DND-41 (cell line): ENCODE results near the gene ACO1.
A peak's percentile ranks its signal among the peaks of the same experiment; 100 is the strongest.
"Not testable (repeated sequence)": the region's sequence is repeated elsewhere in the genome, so short reads cannot be mapped to it uniquely, and the experiment has no call there.

Experiments used
- ATAC-seq: fragments of 200-7000 bp; cut with Tn5 transposase; 3 replicates; pipeline ENCODE4 v1.9.1; 2021; ENCODE audit warnings: low read depth; ENCODE audit not compliant: insufficient read depth
- DNase-seq: peaks from one replicate; pipeline ENCODE4 v3.0.0-alpha.2; 2020
- H2AFZ ChIP-seq: 2 replicates; pipeline ENCODE4 v1.6.0; 2012; ENCODE audit warnings: low read depth, low read length
- H3K27ac ChIP-seq: 2 replicates; pipeline ENCODE4 v1.5.1; 2012; ENCODE audit warnings: low read length, inconsistent platforms
- H3K27me3 ChIP-seq: fragments of 200-600 bp; sonication (generic); 2 replicates; pipeline ENCODE4 v1.6.0; 2012; ENCODE audit warnings: low read length, mild to moderate bottlenecking, inconsistent platforms; ENCODE audit not compliant: insufficient read depth, poor library complexity
- H3K36me3 ChIP-seq: 2 replicates; pipeline ENCODE4 v1.5.1; 2012; ENCODE audit warnings: low read length, inconsistent platforms; ENCODE audit not compliant: insufficient read depth
- H3K4me1 ChIP-seq: 2 replicates; pipeline ENCODE4 v1.5.1; 2012; ENCODE audit warnings: mild to moderate bottlenecking, low read length; ENCODE audit not compliant: insufficient read depth
- H3K4me2 ChIP-seq: 2 replicates; pipeline ENCODE4 v1.6.0; 2012; ENCODE audit warnings: mild to moderate bottlenecking, moderate library complexity, low read length, inconsistent platforms; ENCODE audit not compliant: insufficient read depth
- H3K4me3 ChIP-seq, 2 experiments: fragments of 200-600 bp in 1 of 2; shearing (Covaris generic) in 1 of 2; 2 replicates each; pipeline ENCODE4 v1.5.1; 2012 to 2016; ENCODE audit warnings: inconsistent platforms in 2 of 2, low read length in 2 of 2, mild to moderate bottlenecking in 2 of 2, low read depth in 1 of 2, moderate library complexity in 1 of 2
- H3K79me2 ChIP-seq: 2 replicates; pipeline ENCODE4 v1.6.0; 2012; ENCODE audit warnings: low read length, inconsistent platforms; ENCODE audit not compliant: insufficient read depth
- H3K9ac ChIP-seq: 2 replicates; pipeline ENCODE4 v1.6.0; 2012; ENCODE audit warnings: low read depth, mild to moderate bottlenecking, inconsistent platforms, low read length, moderate library complexity
- H3K9me3 ChIP-seq: 2 replicates; pipeline ENCODE4 v1.5.1; 2012; ENCODE audit warnings: low read length, moderate library complexity, mild to moderate bottlenecking, inconsistent platforms; ENCODE audit not compliant: insufficient read depth, severe bottlenecking
- H4K20me1 ChIP-seq: 2 replicates; pipeline ENCODE4 v1.6.0; 2012; ENCODE audit warnings: low read length; ENCODE audit not compliant: insufficient read depth
- CTCF ChIP-seq: IDR thresholded peaks from 2 replicates; pipeline ENCODE4 v1.5.1; 2012; ENCODE audit warnings: borderline replicate concordance, low read length, moderate library complexity, mild to moderate bottlenecking; ENCODE audit not compliant: poor library complexity, severe bottlenecking; ENCODE audit errors: extremely low read depth
- EZH2 ChIP-seq: IDR thresholded peaks from 3 replicates; pipeline ENCODE4 v1.6.1; 2012; ENCODE audit warnings: borderline replicate concordance, low read depth, mild to moderate bottlenecking, moderate library complexity, low read length, inconsistent platforms; ENCODE audit not compliant: severe bottlenecking

Gene ACO1

GRCh38 chr9:32351845-32352244 lies 32.6 kb upstream of the ACO1 start:
- H3K27me3 ChIP-seq, result no peaks in the 10 kb centered on the region
- no peaks in the 10 kb centered on the region for H3K4me1 ChIP-seq
- H3K9me3 ChIP-seq, result no peaks in the 10 kb centered on the region
- DNase-seq (peak; percentile 18), ATAC-seq (peak; percentile 60; the same call in 2 of the 3 replicates)
- no peak overlapping the region; a peak in 1 of 4 replicates for H3K4me3 ChIP-seq
- peak; percentile 52 for TF ChIP-seq CTCF
- no peak for TF ChIP-seq EZH2
- H3K79me2 ChIP-seq, result no peaks in the 10 kb centered on the region
- H4K20me1 ChIP-seq, result no peaks in the 10 kb centered on the region
- no peak overlapping the region for H3K27ac ChIP-seq
- H3K36me3 ChIP-seq, result no peaks in the 10 kb centered on the region
- H2AFZ ChIP-seq, result 0 out of 2 replicates have a peak overlapping the region, but pooled peaks have one; percentile 6
- H3K9ac ChIP-seq, result no peak overlapping the region
- H3K4me2 ChIP-seq, result peak overlapping the region; percentile 42; the same call in 1 of the 2 replicates

GRCh38 chr9:32353476-32353875 lies 31.0 kb upstream of the ACO1 start:
- ATAC-seq, H3K4me1 ChIP-seq, H3K27me3 ChIP-seq, H3K36me3 ChIP-seq, H3K4me3 ChIP-seq, DNase-seq, H4K20me1 ChIP-seq, H3K9me3 ChIP-seq, H3K4me2 ChIP-seq, H2AFZ ChIP-seq, H3K27ac ChIP-seq, H3K79me2 ChIP-seq, H3K9ac ChIP-seq: not testable (repeated sequence)

GRCh38 chr9:32359452-32359851 lies 25.0 kb upstream of the ACO1 start:
- DNase-seq, result no peak
- Histone ChIP-seq H3K9me3 (no peaks in the 10 kb centered on the region), H4K20me1 (no peaks in the 10 kb centered on the region), H3K79me2 (no peaks in the 10 kb centered on the region), H3K9ac (no peak overlapping the region), H2AFZ (no peak overlapping the region), H3K27ac (no peak overlapping the region), H3K27me3 (no peaks in the 10 kb centered on the region), H3K4me3 (no peak overlapping the region), H3K36me3 (no peaks in the 10 kb centered on the region), H3K4me2 (no peak overlapping the region), H3K4me1 (no peaks in the 10 kb centered on the region)
- TF ChIP-seq EZH2, result no peak
- TF ChIP-seq CTCF, result no peak
- no peak for ATAC-seq

- H3K9ac ChIP-seq, result no peak overlapping the region
- ATAC-seq, result no peak
- H2AFZ ChIP-seq, result no peak overlapping the region
- H4K20me1 ChIP-seq, result no peaks in the 10 kb centered on the region
- no peaks in the 10 kb centered on the region for H3K4me1 ChIP-seq
- H3K4me3 ChIP-seq, result no peak overlapping the region
- no peak overlapping the region for H3K4me2 ChIP-seq
- DNase-seq, result no peak
- H3K79me2 ChIP-seq, result no peaks in the 10 kb centered on the region
- H3K9me3 ChIP-seq, result no peaks in the 10 kb centered on the region
- no peak for TF ChIP-seq EZH2
- no peak for TF ChIP-seq CTCF
- no peaks in the 10 kb centered on the region for H3K27me3 ChIP-seq
- H3K36me3 ChIP-seq, result no peaks in the 10 kb centered on the region
- no peak overlapping the region for H3K27ac ChIP-seq
Measured at GRCh38 chr9:32360983-32361673, 23.3 kb upstream of the ACO1 start.
